Mesothelial cell of epicardium (in vitro differentiated cells): ENCODE data around the gene BCL11B. TPM values are rescaled to one million over a fixed set of nuclear protein-coding genes. Genes with fewer than 3 reads are reported as not detected.
A peak's percentile ranks its signal among the peaks of the same experiment; 100 is the strongest.

Experiments used
- DNase-seq, 2 experiments: peaks; one replicate each; pipeline ENCODE4 v3.0.0; 2021; ENCODE audit warnings: low spot score in 2 of 2; ENCODE audit not compliant: unreplicated experiment in 2 of 2
- H3K27ac Mint-ChIP-seq: 2 replicates; pipeline ENCODE4 v1.8.0; 2021; ENCODE audit warnings: mixed read lengths
- H3K27me3 Mint-ChIP-seq: 2 replicates; pipeline ENCODE4 v1.8.0; 2021; ENCODE audit warnings: low read depth, mixed read lengths
- H3K36me3 Mint-ChIP-seq: 2 replicates; pipeline ENCODE4 v1.8.0; 2021; ENCODE audit warnings: mixed read lengths
- H3K4me1 Mint-ChIP-seq: 2 replicates; pipeline ENCODE4 v1.8.0; 2021; ENCODE audit warnings: mixed read lengths
- H3K4me3 Mint-ChIP-seq: 2 replicates; pipeline ENCODE4 v1.8.0; 2021; ENCODE audit warnings: mild to moderate bottlenecking, moderate library complexity, mixed read lengths
- H3K9me3 Mint-ChIP-seq: 2 replicates; pipeline ENCODE4 v1.8.0; 2021; ENCODE audit warnings: mixed read lengths
- CTCF ChIP-seq: fragments of 200-600 bp; sonication (generic); IDR thresholded peaks from one replicate; pipeline ENCODE4 v1.5.0; 2021; ENCODE audit warnings: antibody characterized with exemption; ENCODE audit not compliant: unreplicated experiment
- total RNA-seq: library from RNA; stranded (reverse); gene quantifications from 3 replicates; pipeline ENCODE4 v1.2.1, GENCODE V29; 2021

Gene BCL11B
- total RNA-seq, 1 donor from 2014 or later = 11.8 TPM

GRCh38 chr14:99272899-99273765 lies 1.1 kb upstream of the BCL11B start:
- TF ChIP-seq CTCF = no peak
- DNase-seq = peak in 1 of 2 experiments; percentile 64
- H3K36me3 Mint-ChIP-seq = no peaks in the 10 kb centered on the region
- peak overlapping the region; percentile 83 for H3K4me3 Mint-ChIP-seq
- no peaks in the 10 kb centered on the region for H3K9me3 Mint-ChIP-seq
- H3K4me1 Mint-ChIP-seq = peaks cover 45% of the 10 kb centered on the region
- peaks cover 38% of the 10 kb centered on the region for H3K27me3 Mint-ChIP-seq
- peak overlapping the region; percentile 88 for H3K27ac Mint-ChIP-seq

DNA sequence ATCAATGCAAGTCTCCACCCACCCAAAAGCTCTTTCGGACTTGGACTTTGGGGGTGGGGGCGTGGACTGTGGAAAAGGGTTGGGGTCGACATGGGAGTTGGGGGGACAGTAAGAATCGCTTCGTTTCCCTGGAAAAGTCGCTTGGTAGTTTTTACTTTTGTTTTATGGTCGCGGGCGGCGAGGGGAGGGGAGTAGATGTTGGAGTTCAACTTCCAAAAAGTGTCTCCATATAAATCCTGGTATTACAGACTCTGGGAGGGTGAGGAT lies 568 bp upstream of the BCL11B start:
- Mint-ChIP-seq H3K27me3 (peaks cover 37% of the 10 kb centered on the region), H3K4me3 (peak overlapping the region; percentile 83), H3K9me3 (no peaks in the 10 kb centered on the region), H3K27ac (peak overlapping the region; percentile 88), H3K36me3 (no peaks in the 10 kb centered on the region), H3K4me1 (peaks cover 51% of the 10 kb centered on the region)
- no peak for TF ChIP-seq CTCF
- DNase-seq = no peak

GRCh38 chr14:99271221-99271941 lies 616 bp downstream of the BCL11B start:
- no peak for DNase-seq
- Mint-ChIP-seq H3K36me3 (no peaks in the 10 kb centered on the region), H3K9me3 (no peaks in the 10 kb centered on the region), H3K27ac (peak overlapping the region; percentile 48), H3K4me1 (peaks cover 58% of the 10 kb centered on the region), H3K27me3 (peaks cover 30% of the 10 kb centered on the region), H3K4me3 (peak overlapping the region; percentile 83)
- no peak for TF ChIP-seq CTCF

DNA sequence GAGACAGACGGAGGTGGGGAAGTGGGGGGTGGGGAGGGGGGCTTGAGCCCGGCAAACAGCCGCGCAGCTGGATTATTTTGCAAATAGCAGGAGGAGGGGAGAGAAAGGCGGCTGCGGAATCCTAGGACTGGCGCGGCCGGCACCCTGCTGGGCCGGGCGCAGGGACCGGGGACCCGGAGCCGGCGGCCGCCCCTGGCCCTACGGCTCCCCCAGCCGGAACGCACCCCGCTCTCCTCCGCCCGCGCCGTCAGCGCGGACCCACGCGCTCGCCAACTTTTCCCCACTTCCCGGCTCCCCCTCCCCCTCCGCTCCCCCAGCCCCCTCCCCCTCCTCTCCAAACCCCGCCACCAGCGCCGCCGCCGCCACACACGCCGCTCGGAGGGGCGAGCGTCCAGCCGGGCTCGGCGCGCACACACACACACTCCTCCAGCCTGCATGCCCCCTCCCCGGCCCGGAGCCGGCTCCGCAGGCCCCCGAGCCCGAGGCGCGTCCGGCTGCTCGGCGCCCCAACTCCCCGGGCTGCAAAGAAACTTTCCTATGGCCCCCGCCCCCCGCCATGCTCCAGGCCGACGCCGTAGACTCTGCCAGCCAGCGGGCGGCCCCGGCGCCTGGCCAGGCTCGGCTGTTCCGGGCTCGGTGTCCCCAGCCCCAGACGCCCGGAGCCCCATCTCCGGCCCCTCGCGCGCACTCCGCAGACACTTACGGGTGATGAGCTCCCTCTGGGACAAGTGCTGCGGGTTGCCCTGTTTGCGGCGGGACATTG lies 1.4 kb downstream of the BCL11B start:
- no peaks in the 10 kb centered on the region for H3K36me3 Mint-ChIP-seq
- DNase-seq = peak in 1 of 2 experiments; percentile 62
- no peaks in the 10 kb centered on the region for H3K9me3 Mint-ChIP-seq
- no peak for TF ChIP-seq CTCF
- peak overlapping the region; percentile 83 for H3K4me3 Mint-ChIP-seq
- H3K27me3 Mint-ChIP-seq = peaks cover 27% of the 10 kb centered on the region
- peak overlapping the region; percentile 47 for H3K27ac Mint-ChIP-seq
- H3K4me1 Mint-ChIP-seq = peaks cover 65% of the 10 kb centered on the region

- H3K27me3 Mint-ChIP-seq = peaks cover 25% of the 10 kb centered on the region
- H3K27ac Mint-ChIP-seq = peak overlapping the region; percentile 0
- no peaks in the 10 kb centered on the region for H3K9me3 Mint-ChIP-seq
- H3K4me1 Mint-ChIP-seq = peaks cover 65% of the 10 kb centered on the region
- DNase-seq = no peak
- peak overlapping the region; percentile 61 for H3K4me3 Mint-ChIP-seq
- no peaks in the 10 kb centered on the region for H3K36me3 Mint-ChIP-seq
- no peak for TF ChIP-seq CTCF
These were observed 2.9 kb downstream of the BCL11B start for GRCh38 chr14:99268810-99269707.
